HUES64 (cell line): Measurements from ENCODE around the gene ITGA2B. TPM values are rescaled to one million over a fixed set of nuclear protein-coding genes. Genes with fewer than 3 reads are reported as not detected.

Experiments
- H3K27ac ChIP-seq: 2 replicates; pipeline ENCODE4 v1.7.0; 2013; ENCODE audit warnings: low read depth, low read length, inconsistent platforms
- H3K27me3 ChIP-seq: 2 replicates; pipeline ENCODE4 v1.6.1; 2013; ENCODE audit warnings: mild to moderate bottlenecking, low read length; ENCODE audit not compliant: insufficient read depth
- H3K36me3 ChIP-seq: 2 replicates; pipeline ENCODE4 v1.6.1; 2013; ENCODE audit warnings: mild to moderate bottlenecking, low read length; ENCODE audit not compliant: insufficient read depth
- H3K4me1 ChIP-seq: 2 replicates; pipeline ENCODE4 v1.6.1; 2013; ENCODE audit warnings: mild to moderate bottlenecking, low read length, moderate library complexity; ENCODE audit not compliant: insufficient read depth
- H3K4me3 ChIP-seq: 2 replicates; pipeline ENCODE4 v1.5.1; 2013; ENCODE audit warnings: mild to moderate bottlenecking, low read length, moderate library complexity
- H3K9ac ChIP-seq: 2 replicates; pipeline ENCODE4 v1.6.1; 2013; ENCODE audit warnings: mild to moderate bottlenecking, low read depth, low read length
- H3K9me3 ChIP-seq: 2 replicates; pipeline ENCODE4 v1.6.1; 2013; ENCODE audit warnings: low read depth, low read length; ENCODE audit not compliant: insufficient read depth
- WGBS: fragments of 150-250, 120-280 bp; methylation state at CpG from one replicate; pipeline ENCODE4 v1.1.7; 2013; ENCODE audit warnings: missing lambda C conversion rate; 5-methylcytosine and 5-hydroxymethylcytosine counted together
- polyA plus RNA-seq, 2 experiments: library from polyadenylated mRNA; stranded (reverse); fragments of 50-300 nt; gene quantifications; one replicate each; pipeline ENCODE4 v1.2.3, GENCODE V29; 2013

ITGA2B gene
- 2.1 TPM for polyA plus RNA-seq (2013, experiment 1 of 2)
- polyA plus RNA-seq (2013, experiment 2 of 2), result 4.2 TPM

DNA sequence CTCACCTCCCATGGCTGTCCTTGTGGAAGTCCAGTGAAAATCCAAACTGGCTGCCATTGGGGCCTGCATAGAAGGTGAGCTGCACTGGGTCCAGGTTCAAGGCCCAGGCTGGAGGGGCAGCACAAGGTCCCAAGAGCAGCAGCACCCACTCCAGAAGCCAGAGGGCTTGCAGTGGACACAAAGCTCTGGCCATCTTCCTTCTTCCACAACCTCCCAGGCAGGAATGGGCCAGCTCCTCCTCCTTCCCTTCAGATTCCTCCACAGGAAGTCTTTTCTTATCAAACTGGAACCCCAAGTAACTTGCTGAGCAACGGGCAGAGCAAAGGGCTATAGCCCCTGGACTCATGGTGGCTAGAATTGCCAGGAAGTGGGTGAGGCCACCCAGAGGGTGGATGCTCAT lies at the start of gene ITGA2B:
Gene ITGA2B, minus strand, starts transcription at position 369 of the 400 bp plus-strand sequence. Its CDS starts 176 bp downstream, at position 193.
- Histone ChIP-seq H3K4me1 (0 out of 2 replicates have a peak, but pooled peaks cover 4% of the 10 kb centered on the region), H3K4me3 (no peak within 1 kb of the TSS), H3K27ac (no peak within 1 kb of the TSS), H3K9ac (no peak within 1 kb of the TSS), H3K9me3 (no peaks in the 10 kb centered on the region), H3K27me3 (peaks cover 21% of the 10 kb centered on the region), H3K36me3 (no peaks in the 10 kb centered on the region)
- WGBS, result 75% methylated on average over 1 of the region's 1 CpG

DNA sequence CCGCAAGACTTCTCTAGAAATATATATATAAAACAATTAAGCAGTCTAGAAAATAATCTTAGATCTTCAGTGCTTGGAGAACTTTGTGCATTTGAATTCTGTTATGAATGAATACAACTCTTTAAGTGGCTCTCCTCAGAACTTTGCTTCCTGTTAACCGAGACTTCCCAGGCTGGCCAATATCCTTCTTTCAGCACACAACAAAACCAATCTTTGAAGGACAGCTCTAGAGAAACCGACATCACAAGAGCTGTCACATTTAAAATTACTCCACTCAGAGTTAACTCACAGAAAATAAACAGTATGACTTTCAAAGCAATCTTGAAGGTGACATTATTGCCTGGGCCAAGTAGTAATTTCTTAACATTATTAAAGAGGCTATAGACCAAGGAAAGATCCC lies 49.7 kb upstream of the ITGA2B start:
- 81% methylated on average over 2 of the region's 3 CpGs for WGBS
- H3K4me1 ChIP-seq, result peaks cover 16% of the 10 kb centered on the region
- no peak overlapping the region for H3K4me3 ChIP-seq
- H3K9ac ChIP-seq, result no peak overlapping the region
- H3K27ac ChIP-seq, result no peak overlapping the region
- H3K27me3 ChIP-seq, result no peaks in the 10 kb centered on the region
- no peaks in the 10 kb centered on the region for H3K9me3 ChIP-seq
- peaks cover 27% of the 10 kb centered on the region for H3K36me3 ChIP-seq

DNA sequence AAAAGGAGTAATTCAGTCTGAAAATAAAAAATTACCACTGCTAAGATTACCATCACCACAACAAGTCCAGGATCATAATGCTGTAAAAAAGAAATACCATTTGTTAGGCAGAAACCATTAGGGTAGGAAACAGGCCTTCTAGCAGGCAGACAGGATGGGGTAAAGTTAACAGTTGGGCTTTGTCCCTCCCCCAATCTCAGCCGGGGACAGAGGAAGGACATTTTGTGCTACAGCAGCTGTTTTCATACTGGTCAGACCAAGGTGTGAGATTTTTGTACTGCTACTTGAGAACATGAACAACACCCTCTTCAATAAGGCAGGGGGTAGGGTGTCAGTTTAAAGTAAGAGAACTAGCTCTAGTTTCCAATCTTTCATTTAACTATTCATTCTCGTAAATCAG lies 49.2 kb upstream of the ITGA2B start:
- Histone ChIP-seq H3K9ac (no peak overlapping the region), H3K27ac (no peak overlapping the region), H3K9me3 (no peaks in the 10 kb centered on the region), H3K4me1 (peaks cover 13% of the 10 kb centered on the region; the same call in 1 of the 2 replicates), H3K4me3 (no peak overlapping the region), H3K27me3 (no peaks in the 10 kb centered on the region), H3K36me3 (peaks cover 33% of the 10 kb centered on the region)
- 70% methylated on average over 2 of the region's 2 CpGs for WGBS

DNA sequence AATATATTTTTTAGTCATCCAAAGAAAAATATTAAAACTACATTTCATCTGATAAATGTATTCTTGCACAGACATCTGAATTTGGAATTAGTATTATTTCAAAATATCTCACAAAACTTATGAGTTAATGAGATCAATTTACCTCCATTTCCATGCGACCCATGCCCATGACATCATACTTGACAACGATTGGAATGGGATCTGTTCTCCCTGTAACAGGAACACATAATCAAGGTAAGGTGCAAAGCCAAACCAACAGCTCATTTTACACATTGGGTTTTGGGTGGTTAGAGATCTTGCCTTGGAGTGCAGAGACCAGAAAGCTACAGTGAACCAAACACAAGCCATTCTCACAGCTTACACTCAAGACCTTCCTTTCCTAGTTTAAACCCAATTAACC lies 46.9 kb upstream of the ITGA2B start:
- Histone ChIP-seq H3K9ac (no peak overlapping the region), H3K27me3 (no peaks in the 10 kb centered on the region), H3K4me1 (peaks cover 13% of the 10 kb centered on the region; the same call in 1 of the 2 replicates), H3K27ac (no peak overlapping the region), H3K4me3 (no peak overlapping the region), H3K36me3 (peaks cover 56% of the 10 kb centered on the region), H3K9me3 (no peaks in the 10 kb centered on the region)
- 95% methylated on average over 2 of the region's 2 CpGs for WGBS

DNA sequence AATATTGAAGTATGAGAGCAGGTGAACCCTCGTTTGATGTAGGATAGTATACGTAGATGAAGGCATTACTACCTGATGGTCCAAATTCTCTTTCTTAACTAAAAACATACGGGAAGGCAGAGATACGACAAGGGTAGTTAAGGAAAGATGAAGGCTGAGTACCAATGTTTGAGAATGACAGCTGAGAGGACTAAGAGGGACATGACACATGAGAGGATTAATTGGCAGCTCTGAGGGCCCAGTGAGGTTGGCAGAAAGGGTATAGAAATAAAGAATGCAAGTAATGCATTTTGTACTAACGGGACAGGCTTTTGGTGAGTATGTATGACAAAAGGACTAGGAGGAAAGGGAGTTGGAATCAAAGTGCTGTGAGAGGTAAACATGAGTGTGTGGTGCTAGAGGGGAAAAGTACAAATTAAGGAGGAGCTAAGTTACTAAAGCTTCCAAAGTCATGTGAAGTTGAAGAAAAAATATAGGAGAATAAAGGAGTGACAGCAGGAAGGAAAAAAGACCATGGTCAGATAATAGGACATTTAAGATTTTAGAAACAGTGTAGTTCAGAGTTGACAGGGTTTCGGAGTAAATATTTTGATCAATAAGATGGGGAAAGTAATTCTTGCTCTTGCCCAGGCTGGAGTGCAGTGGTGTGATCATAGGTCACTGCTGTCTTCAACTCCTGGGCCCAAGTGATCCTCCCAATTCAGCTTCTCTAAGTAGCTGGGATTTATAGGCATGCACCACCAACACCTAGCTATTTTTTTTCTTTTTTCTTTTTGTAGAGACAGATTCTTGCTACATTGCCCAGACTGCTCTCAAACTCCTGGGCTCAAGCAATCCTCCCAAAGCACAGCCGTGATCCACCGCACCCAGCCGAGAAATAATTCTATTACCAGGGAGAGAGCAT lies 43.1 kb upstream of the ITGA2B start:
- Histone ChIP-seq H3K9me3 (no peaks in the 10 kb centered on the region), H3K9ac (no peak overlapping the region), H3K27me3 (no peaks in the 10 kb centered on the region), H3K36me3 (peaks cover 81% of the 10 kb centered on the region), H3K27ac (no peak overlapping the region), H3K4me3 (no peak overlapping the region), H3K4me1 (no peaks in the 10 kb centered on the region)
- 90% methylated on average over 8 of the region's 9 CpGs for WGBS

DNA sequence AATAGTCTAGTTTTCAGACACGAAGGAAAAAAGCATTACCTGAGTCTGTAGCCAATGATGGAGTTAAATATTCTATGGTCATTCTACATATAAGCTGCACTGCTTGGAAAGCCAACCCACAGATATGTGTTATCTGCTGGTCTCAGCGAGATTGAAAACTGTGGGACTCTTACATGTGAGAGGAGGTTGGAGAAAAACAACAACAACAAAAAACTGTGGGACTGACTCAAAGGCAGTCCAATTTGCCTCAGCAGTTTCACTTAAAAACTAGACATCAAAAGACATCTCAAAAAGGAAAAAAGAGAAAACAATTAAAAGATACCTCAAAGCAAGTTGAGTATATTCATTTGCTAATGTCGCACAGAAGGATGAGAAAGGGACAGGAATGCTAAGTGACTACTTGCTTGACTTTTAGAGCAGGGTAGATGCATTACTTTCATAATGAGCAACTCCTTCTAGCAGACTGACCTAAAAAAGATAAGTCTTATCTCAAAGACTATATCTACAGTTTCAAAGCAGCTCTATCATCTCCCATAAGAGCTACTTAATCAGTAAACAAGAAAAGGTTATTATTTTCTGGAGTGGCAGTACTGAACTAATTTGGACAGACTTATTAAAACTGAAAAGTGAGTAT lies 35.5 kb upstream of the ITGA2B start:
- no peak overlapping the region for H3K4me3 ChIP-seq
- H3K27ac ChIP-seq, result no peak overlapping the region
- peaks cover 10% of the 10 kb centered on the region; the same call in 1 of the 2 replicates for H3K4me1 ChIP-seq
- no peaks in the 10 kb centered on the region for H3K27me3 ChIP-seq
- WGBS, result 76% methylated on average over 3 of the region's 3 CpGs
- no peak overlapping the region for H3K9ac ChIP-seq
- peaks cover 64% of the 10 kb centered on the region for H3K36me3 ChIP-seq
- no peaks in the 10 kb centered on the region for H3K9me3 ChIP-seq

DNA sequence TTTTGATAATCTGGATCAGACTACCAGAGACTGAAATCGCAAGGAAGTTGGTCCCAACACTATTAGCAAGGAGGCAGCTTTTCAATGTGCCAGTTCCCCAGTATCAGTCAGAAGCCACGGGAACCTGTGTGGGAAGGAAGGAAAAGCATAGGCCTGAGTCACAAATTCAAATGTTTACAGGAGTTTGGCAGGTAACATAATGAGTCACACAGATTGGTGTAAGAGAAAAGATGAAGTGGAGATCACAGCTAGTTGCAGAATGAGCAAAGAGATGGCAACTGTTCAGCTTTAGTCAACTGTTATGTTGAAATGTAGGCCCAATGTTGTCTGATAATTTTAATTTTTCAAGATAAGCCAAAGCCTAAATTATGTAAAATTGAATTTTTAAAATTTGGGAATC lies 28.1 kb upstream of the ITGA2B start:
- WGBS, result 88% methylated on average over 2 of the region's 2 CpGs
- no peak overlapping the region for H3K4me3 ChIP-seq
- no peaks in the 10 kb centered on the region for H3K4me1 ChIP-seq
- no peak overlapping the region for H3K9ac ChIP-seq
- H3K36me3 ChIP-seq, result peaks cover 58% of the 10 kb centered on the region
- no peaks in the 10 kb centered on the region for H3K9me3 ChIP-seq
- no peaks in the 10 kb centered on the region for H3K27me3 ChIP-seq
- H3K27ac ChIP-seq, result no peak overlapping the region

DNA sequence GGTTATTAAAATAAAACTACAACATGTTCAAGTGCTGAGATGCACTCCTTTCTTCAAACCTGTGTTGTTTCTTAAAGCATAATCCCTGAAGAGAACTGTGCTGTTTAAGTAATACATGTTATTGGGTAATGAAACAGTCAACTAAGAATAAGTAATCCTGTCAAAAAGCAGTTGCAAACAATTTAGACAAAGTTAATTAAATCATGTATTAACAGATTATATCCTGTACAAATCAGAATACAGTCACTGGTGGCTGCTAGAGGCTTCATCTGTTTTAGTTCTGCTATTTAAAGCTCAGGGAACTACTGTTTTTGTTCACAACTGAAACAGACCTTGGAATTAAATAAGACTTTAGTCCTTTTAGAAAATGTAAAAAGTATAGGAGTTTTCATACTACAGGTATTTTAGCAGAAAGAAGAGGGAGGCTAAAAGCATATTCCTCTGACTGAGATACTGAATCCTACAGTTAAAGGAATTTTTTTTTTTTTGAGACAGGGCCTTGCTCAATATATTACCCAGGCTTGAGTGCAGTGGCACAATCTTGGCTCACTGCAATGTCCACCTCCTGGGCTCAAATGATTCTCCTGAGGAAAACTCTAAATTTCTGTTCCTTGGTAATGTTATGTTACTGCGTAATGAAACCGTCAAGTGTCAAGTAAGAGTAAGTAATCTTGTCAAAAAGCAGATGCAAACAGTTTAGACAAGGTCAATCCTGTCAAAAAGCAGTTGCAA lies 27.3 kb upstream of the ITGA2B start:
- no peak overlapping the region for H3K9ac ChIP-seq
- H3K27ac ChIP-seq, result no peak overlapping the region
- no peak overlapping the region for H3K4me3 ChIP-seq
- WGBS, result 98% methylated on average over 2 of the region's 2 CpGs
- H3K36me3 ChIP-seq, result peaks cover 56% of the 10 kb centered on the region
- no peaks in the 10 kb centered on the region for H3K9me3 ChIP-seq
- H3K4me1 ChIP-seq, result no peaks in the 10 kb centered on the region
- H3K27me3 ChIP-seq, result no peaks in the 10 kb centered on the region

DNA sequence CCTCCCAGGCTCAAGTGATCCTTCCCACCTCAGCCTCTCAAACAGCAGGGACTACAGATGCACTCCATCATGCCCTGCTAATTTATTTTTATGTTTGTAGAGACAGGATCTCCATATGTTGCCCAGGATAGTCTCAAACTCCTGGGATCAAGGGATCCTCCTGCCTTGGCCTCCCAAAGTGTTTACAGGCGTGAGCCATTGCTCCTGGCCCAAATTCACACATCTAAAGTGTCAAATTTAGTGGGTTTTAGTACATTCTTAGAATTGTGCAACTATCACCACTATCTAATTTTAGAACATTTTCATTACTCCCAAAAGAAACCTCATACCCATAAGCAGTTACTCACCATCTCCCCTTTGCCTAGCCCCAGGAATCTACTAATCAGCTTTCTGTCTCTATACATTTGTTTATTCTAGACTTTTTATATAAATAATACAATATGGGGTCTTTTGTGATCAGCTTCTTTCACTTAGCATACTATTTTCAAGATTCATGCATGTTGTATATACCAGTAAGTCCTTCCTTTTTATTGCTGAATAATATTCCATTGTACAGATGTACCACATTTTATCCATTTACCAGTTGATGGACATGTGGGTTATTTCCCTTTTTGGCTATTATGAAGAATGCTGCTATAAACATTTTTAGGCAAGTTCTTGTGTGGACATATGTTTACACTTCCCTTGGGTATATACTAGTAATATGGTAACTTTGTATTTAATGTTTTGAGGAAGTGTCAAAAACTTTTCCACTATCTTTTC lies 25.1 kb upstream of the ITGA2B start:
- Histone ChIP-seq H3K36me3 (peaks cover 43% of the 10 kb centered on the region), H3K27me3 (no peaks in the 10 kb centered on the region), H3K9ac (no peak overlapping the region), H3K9me3 (no peaks in the 10 kb centered on the region), H3K27ac (no peak overlapping the region), H3K4me1 (no peaks in the 10 kb centered on the region), H3K4me3 (no peak overlapping the region)
- WGBS, result 88% methylated on average over 1 of the region's 1 CpG

DNA sequence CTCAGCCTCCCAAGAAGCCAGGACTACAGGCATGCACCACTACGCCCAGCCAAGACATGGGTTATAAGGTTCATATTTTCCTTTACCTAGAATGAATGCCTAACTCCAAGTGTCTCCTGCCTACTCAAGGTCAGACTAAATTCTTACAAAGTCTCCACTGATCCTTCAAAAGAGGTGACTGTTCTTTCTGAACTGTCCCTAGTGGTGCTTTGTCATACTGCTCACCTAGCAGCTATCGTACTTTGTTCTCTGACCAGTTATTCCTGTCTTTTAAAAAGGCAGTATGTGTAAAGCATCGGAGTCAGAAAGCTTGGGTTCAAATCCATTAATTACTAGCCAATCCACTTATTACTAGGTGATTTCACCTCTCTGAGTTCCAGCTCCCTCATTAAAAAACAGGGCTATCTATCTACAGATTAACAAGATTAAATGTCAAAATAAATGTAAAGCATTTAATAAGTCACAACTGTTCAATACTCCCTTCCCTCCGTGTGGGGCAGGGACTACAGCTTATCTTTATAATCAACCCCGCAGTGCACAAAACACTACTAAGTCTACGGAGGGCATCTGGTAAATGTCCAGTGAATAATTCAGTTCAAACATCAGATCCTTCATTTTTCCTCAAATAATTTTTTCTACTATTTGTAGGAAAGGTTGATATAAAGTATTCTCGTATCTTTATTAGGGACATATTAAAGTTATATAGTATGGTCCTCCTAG lies 20.0 kb upstream of the ITGA2B start:
- 95% methylated on average over 5 of the region's 7 CpGs for WGBS
- H3K9ac ChIP-seq, result no peak overlapping the region

More for the DNA sequence above, 20.0 kb upstream of the ITGA2B start:
- H3K4me1 ChIP-seq, result no peaks in the 10 kb centered on the region
- H3K9me3 ChIP-seq, result no peaks in the 10 kb centered on the region
- H3K4me3 ChIP-seq, result no peak overlapping the region
- peaks cover 12% of the 10 kb centered on the region for H3K36me3 ChIP-seq
- H3K27me3 ChIP-seq, result no peaks in the 10 kb centered on the region
- no peak overlapping the region for H3K27ac ChIP-seq
